Keratinocyte (primary cell): Measurements from ENCODE around the gene CDH22.

Experiments
- CTCF ChIP-seq, 3 experiments: IDR thresholded peaks in 1 of 3; conservative IDR thresholded peaks in 1 of 3; optimal IDR thresholded peaks in 1 of 3; 2 replicates in 2 of 3; 3 replicates in 1 of 3; pipeline versions ENCODE3 to v1.5.1; 2011; ENCODE audit warnings: low read length in 3 of 3, mild to moderate bottlenecking in 3 of 3, moderate library complexity in 2 of 3, control low read depth in 1 of 3, inconsistent platforms in 1 of 3; ENCODE audit not compliant: insufficient read depth in 2 of 3; ENCODE audit errors: extremely low read depth in 1 of 3
- EZH2 ChIP-seq: IDR thresholded peaks from one replicate; pipeline ENCODE4 v1.6.1; 2012; ENCODE audit warnings: inconsistent platforms, mild to moderate bottlenecking, low read length, moderate library complexity

DNA sequence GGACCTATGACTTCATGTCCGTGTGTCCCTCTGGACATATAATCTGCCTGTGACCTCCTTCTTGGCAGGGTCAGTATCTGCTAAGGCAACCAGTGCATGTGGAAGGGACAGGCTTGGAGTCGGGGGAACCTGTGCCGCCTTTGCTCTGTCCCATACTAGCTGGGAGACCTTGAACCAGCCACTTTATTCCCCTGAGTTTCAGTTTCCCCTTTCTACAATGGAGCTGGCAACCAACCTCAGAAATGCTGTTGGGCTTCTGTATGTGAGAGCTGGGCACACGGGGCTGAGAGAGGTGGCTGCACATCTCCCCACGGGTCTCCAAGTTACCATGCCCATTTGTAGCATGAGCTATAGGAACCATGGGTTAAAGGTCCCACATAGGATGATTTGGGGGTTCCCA is 136.4 kb downstream of the CDH22 start:
- no peak for TF ChIP-seq EZH2
- no peak for TF ChIP-seq CTCF (optimal IDR thresholded peaks at IDR 0.05 in 1 of 3, IDR thresholded peaks at IDR 0.05 in 1 of 3, conservative IDR thresholded peaks at IDR 0.05 in 1 of 3; ENCODE audit: extremely low read depth in 1 of 3, insufficient read depth in 2 of 3, low read length in 3 of 3)
